WERI-Rb-1 (cell line): ENCODE results near the gene MYO9A.

Experiments
- DNase-seq: peaks from one replicate; pipeline ENCODE4 v3.0.0-alpha.2; 2020
- H3K27ac ChIP-seq: fragments of 250-450 bp; sonication (Bioruptor Pico); 2 replicates; pipeline ENCODE4 v1.5.1; 2020; ENCODE audit warnings: mild to moderate bottlenecking, moderate library complexity
- H3K27me3 ChIP-seq: fragments of 250-450 bp; sonication (Bioruptor Pico); 2 replicates; pipeline ENCODE4 v1.5.1; 2021; ENCODE audit warnings: mild to moderate bottlenecking, low read depth, moderate library complexity; ENCODE audit not compliant: insufficient read depth, severe bottlenecking
- H3K36me3 ChIP-seq: fragments of 250-450 bp; sonication (Bioruptor Pico); 2 replicates; pipeline ENCODE4 v1.5.1; 2020; ENCODE audit warnings: mild to moderate bottlenecking, moderate library complexity
- H3K4me3 ChIP-seq: 2 replicates; pipeline ENCODE4 v1.5.1; 2011; ENCODE audit warnings: low read depth, mild to moderate bottlenecking, control low read depth, low read length
- H3K9me3 ChIP-seq: fragments of 250-450 bp; sonication (Bioruptor Pico); 2 replicates; pipeline ENCODE4 v1.5.1; 2021; ENCODE audit warnings: mild to moderate bottlenecking, moderate library complexity; ENCODE audit not compliant: severe bottlenecking
- TF ChIP-seq, protein P1 (sequence below): IDR thresholded peaks from 2 replicates; pipeline ENCODE4 v1.5.1; 2011; ENCODE audit warnings: low read depth, mild to moderate bottlenecking, control low read depth, inconsistent platforms, low read length

Gene MYO9A

DNA sequence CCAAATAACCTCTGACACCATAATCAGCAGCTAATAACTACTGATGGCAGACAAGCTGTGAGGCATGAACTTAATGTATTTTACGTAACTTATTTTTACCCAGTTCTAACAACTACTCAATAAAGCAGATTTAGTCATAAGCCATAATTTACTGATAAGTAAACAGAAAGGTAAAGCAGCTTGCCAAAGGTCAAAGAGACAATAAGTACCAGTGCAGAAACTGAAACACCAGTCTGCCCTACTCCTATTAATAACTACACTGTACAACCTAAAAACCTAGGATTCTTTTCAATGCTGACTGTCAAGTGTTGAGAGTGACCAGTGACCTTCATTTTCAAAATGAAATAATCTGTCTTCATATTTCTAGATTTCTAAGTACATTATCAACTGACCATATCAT lies 155.4 kb downstream of the MYO9A start:
- peaks cover 3% of the 10 kb centered on the region for H3K36me3 ChIP-seq
- H3K9me3 ChIP-seq, result no peaks in the 10 kb centered on the region
- H3K27me3 ChIP-seq, result no peaks in the 10 kb centered on the region
- DNase-seq, result no peak
- H3K27ac ChIP-seq, result no peak overlapping the region
- TF ChIP-seq, protein P1, sequence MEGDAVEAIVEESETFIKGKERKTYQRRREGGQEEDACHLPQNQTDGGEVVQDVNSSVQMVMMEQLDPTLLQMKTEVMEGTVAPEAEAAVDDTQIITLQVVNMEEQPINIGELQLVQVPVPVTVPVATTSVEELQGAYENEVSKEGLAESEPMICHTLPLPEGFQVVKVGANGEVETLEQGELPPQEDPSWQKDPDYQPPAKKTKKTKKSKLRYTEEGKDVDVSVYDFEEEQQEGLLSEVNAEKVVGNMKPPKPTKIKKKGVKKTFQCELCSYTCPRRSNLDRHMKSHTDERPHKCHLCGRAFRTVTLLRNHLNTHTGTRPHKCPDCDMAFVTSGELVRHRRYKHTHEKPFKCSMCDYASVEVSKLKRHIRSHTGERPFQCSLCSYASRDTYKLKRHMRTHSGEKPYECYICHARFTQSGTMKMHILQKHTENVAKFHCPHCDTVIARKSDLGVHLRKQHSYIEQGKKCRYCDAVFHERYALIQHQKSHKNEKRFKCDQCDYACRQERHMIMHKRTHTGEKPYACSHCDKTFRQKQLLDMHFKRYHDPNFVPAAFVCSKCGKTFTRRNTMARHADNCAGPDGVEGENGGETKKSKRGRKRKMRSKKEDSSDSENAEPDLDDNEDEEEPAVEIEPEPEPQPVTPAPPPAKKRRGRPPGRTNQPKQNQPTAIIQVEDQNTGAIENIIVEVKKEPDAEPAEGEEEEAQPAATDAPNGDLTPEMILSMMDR, result no peak
- H3K4me3 ChIP-seq, result no peak overlapping the region

GRCh38 chr15:71957026-71957425 lies 160.9 kb downstream of the MYO9A start:
- TF ChIP-seq, protein P1, result no peak
- no peak for DNase-seq
- no peaks in the 10 kb centered on the region for H3K36me3 ChIP-seq
- H3K27ac ChIP-seq, result no peak overlapping the region
- H3K4me3 ChIP-seq, result no peak overlapping the region
- no peaks in the 10 kb centered on the region for H3K9me3 ChIP-seq
- H3K27me3 ChIP-seq, result no peaks in the 10 kb centered on the region

- no peak overlapping the region for H3K27ac ChIP-seq
- no peak overlapping the region for H3K4me3 ChIP-seq
- no peaks in the 10 kb centered on the region for H3K9me3 ChIP-seq
- H3K27me3 ChIP-seq, result no peaks in the 10 kb centered on the region
- DNase-seq, result no peak
- TF ChIP-seq, protein P1, result no peak
- no peaks in the 10 kb centered on the region for H3K36me3 ChIP-seq
Observed at GRCh38 chr15:71951134-71951533, 166.8 kb downstream of the MYO9A start.

DNA sequence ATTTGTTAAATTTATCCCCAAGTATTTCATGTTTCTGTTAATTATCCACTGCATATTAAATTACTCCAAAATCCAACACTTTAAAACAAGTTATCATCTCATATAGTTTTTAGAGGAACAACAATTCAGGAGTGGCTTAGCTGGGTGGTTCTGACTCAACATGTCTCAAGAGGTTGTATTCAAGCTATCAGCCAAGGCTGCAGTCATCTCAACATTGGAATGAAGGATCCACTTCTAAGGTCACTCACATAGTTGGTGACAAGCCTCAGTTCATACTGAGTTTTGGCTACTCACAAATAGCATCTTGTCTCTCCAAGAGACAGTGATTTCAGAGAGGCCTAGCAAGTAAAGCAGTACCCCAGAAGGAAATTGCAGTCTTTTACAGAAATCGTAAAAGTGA lies 172.9 kb downstream of the MYO9A start:
- TF ChIP-seq, protein P1, result no peak
- Histone ChIP-seq H3K27ac (no peak overlapping the region), H3K4me3 (no peak overlapping the region), H3K9me3 (no peaks in the 10 kb centered on the region), H3K36me3 (no peaks in the 10 kb centered on the region), H3K27me3 (no peaks in the 10 kb centered on the region)
- no peak for DNase-seq

GRCh38 chr15:71943806-71944205 lies 174.1 kb downstream of the MYO9A start:
- Histone ChIP-seq H3K27ac (no peak overlapping the region), H3K4me3 (no peak overlapping the region), H3K27me3 (no peaks in the 10 kb centered on the region), H3K36me3 (no peaks in the 10 kb centered on the region), H3K9me3 (no peaks in the 10 kb centered on the region)
- TF ChIP-seq, protein P1, result no peak
- DNase-seq, result no peak

DNA sequence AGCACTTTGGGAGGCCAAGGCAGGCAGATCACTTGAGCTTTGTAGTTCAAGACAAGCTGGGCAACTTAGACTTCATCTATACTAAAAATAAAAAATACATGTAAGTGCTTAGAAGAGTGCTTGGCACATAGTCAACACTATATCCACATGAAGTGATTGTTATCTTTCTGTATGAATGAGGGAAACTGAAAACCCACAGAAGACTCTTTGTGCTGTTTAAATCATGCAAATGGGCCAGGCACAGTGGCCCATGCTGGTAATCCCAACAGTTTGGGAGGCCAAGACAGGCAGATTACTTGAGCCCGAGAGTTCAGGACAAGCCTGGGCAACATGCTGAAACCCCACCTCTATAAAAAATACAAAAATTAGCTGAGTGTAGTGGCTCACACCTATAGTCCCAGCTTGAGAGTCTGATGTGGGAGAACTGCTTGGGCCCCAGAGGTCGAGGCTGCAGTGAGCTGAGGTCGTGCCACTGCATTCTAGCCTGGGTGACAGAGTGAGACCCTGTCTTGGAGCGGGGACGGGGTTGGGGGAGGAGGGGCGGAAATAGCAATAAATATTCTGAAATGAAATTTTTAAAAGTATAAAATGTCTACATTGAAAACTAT lies 177.9 kb downstream of the MYO9A start:
- no peaks in the 10 kb centered on the region for H3K9me3 ChIP-seq
- H3K36me3 ChIP-seq, result no peaks in the 10 kb centered on the region
- no peak overlapping the region for H3K4me3 ChIP-seq
- no peaks in the 10 kb centered on the region for H3K27me3 ChIP-seq
- no peak for DNase-seq
- TF ChIP-seq, protein P1, result no peak
- H3K27ac ChIP-seq, result no peak overlapping the region
